DMS53 treated with DMSO at 0.1 percent for 48 hours (cell line): ENCODE results near the gene MIOX.

Source experiments
- DNase-seq: peaks from one replicate; lab custom pipeline; 2025; ENCODE audit not compliant: unreplicated experiment; lab: John Stamatoyannopoulos, UW

The MIOX gene

GRCh38 chr22:50528682-50529415 lies 42.2 kb downstream of the MIOX start:
- no peak for DNase-seq

GRCh38 chr22:50529416-50529896 lies 42.8 kb downstream of the MIOX start:
- no peak for DNase-seq

- peak; percentile 44 for DNase-seq
Measured at GRCh38 chr22:50529897-50530579, 43.4 kb downstream of the MIOX start, which contains the start of gene TYMP. TYMP (minus strand) TSS chr22:50530012; CDS start chr22:50529709, 303 bp downstream.

GRCh38 chr22:50530580-50530876 lies 43.9 kb downstream of the MIOX start:
- DNase-seq = no peak

GRCh38 chr22:50530877-50531545 lies 44.4 kb downstream of the MIOX start:
- peak; percentile 55 for DNase-seq

GRCh38 chr22:50531546-50531961 lies 44.9 kb downstream of the MIOX start:
- peak; percentile 40 for DNase-seq

GRCh38 chr22:50531962-50532674 lies 45.5 kb downstream of the MIOX start:
- DNase-seq = peak; percentile 26

- DNase-seq = no peak
Measured at GRCh38 chr22:50532824-50533796, 46.5 kb downstream of the MIOX start.

GRCh38 chr22:50533856-50534711 lies 47.4 kb downstream of the MIOX start:
- peak; percentile 18 for DNase-seq

- DNase-seq = no peak
Measured at GRCh38 chr22:50535113-50535512, 48.5 kb downstream of the MIOX start.

- DNase-seq = no peak
Measured at GRCh38 chr22:50536226-50536625, 49.6 kb downstream of the MIOX start.

GRCh38 chr22:50537765-50538164 lies 51.1 kb downstream of the MIOX start:
- DNase-seq = no peak
